Measurements from ENCODE around the gene NT5DC1. TPM values are rescaled to one million over a fixed set of nuclear protein-coding genes. Genes with fewer than 3 reads are reported as not detected.

Gene NT5DC1
- total RNA-seq, 1 experiment from 2014 or later, result 61.9 TPM

- peaks cover 7% of the 10 kb centered on the region for H3K4me1 Mint-ChIP-seq (ENCODE audit: low read depth, unreplicated experiment)
- H3K4me3 Mint-ChIP-seq (ENCODE audit: low read depth, unreplicated experiment), result no peak overlapping the region
- H3K36me3 Mint-ChIP-seq (ENCODE audit: insufficient read depth, unreplicated experiment), result peaks cover 24% of the 10 kb centered on the region
- intact Hi-C loops (cut with micrococcal nuclease; ENCODE audit: unreplicated experiment), result no loop called here
- no peak for DNase-seq
- no peak overlapping the region for H3K27ac Mint-ChIP-seq (ENCODE audit: unreplicated experiment)
- CTCF ChIA-PET, result no interaction called here
- H3K27me3 Mint-ChIP-seq (ENCODE audit: unreplicated experiment), result no peaks in the 10 kb centered on the region
- no peak for TF ChIP-seq CTCF (IDR thresholded peaks at IDR 0.05; ENCODE audit: unreplicated experiment)
- BruUV-seq (replicated peaks), result no TSS peak
- H3K9me3 Mint-ChIP-seq (ENCODE audit: low read depth, unreplicated experiment), result no peaks in the 10 kb centered on the region
Measured at GRCh38 chr6:116271149-116271708, 170.6 kb downstream of the NT5DC1 start.

- DNase-seq, result no peak
- TF ChIP-seq CTCF (IDR thresholded peaks at IDR 0.05; ENCODE audit: unreplicated experiment), result no peak
- Mint-ChIP-seq H3K27me3 (ENCODE audit: unreplicated experiment) (no peaks in the 10 kb centered on the region), H3K27ac (ENCODE audit: unreplicated experiment) (peak overlapping the region; percentile 80), H3K36me3 (ENCODE audit: insufficient read depth, unreplicated experiment) (peaks cover 50% of the 10 kb centered on the region), H3K9me3 (ENCODE audit: low read depth, unreplicated experiment) (no peaks in the 10 kb centered on the region), H3K4me3 (ENCODE audit: low read depth, unreplicated experiment) (peak overlapping the region; percentile 88), H3K4me1 (ENCODE audit: low read depth, unreplicated experiment) (peaks cover 38% of the 10 kb centered on the region)
- CTCF ChIA-PET, result interaction anchor here (1.1 kb wide), 1 partner anchor 9 kb away, joined by 4 read pairs; no protein-coding TSS in a partner anchor
- intact Hi-C loops (cut with micrococcal nuclease; ENCODE audit: unreplicated experiment), result no loop called here
- BruUV-seq (replicated peaks), result no TSS peak
Measured at GRCh38 chr6:116277124-116277523, 176.5 kb downstream of the NT5DC1 start.

- intact Hi-C loops (cut with micrococcal nuclease; ENCODE audit: unreplicated experiment), result no loop called here
- Mint-ChIP-seq H3K27ac (ENCODE audit: unreplicated experiment) (peak overlapping the region; percentile 66), H3K27me3 (ENCODE audit: unreplicated experiment) (no peaks in the 10 kb centered on the region), H3K36me3 (ENCODE audit: insufficient read depth, unreplicated experiment) (peaks cover 50% of the 10 kb centered on the region), H3K4me1 (ENCODE audit: low read depth, unreplicated experiment) (peaks cover 38% of the 10 kb centered on the region), H3K4me3 (ENCODE audit: low read depth, unreplicated experiment) (peak overlapping the region; percentile 88), H3K9me3 (ENCODE audit: low read depth, unreplicated experiment) (no peaks in the 10 kb centered on the region)
- no peak for TF ChIP-seq CTCF (IDR thresholded peaks at IDR 0.05; ENCODE audit: unreplicated experiment)
- DNase-seq, result no peak
- CTCF ChIA-PET, result interaction anchor here (0.7 kb wide), 1 partner anchor 12 kb away, joined by 14 read pairs; no protein-coding TSS in a partner anchor
- no TSS peak for BruUV-seq (replicated peaks)
Measured at GRCh38 chr6:116278481-116278829, 177.8 kb downstream of the NT5DC1 start.

- peaks cover 38% of the 10 kb centered on the region for H3K4me1 Mint-ChIP-seq (ENCODE audit: low read depth, unreplicated experiment)
- intact Hi-C loops (cut with micrococcal nuclease; ENCODE audit: unreplicated experiment), result no loop called here
- H3K4me3 Mint-ChIP-seq (ENCODE audit: low read depth, unreplicated experiment), result peak overlapping the region; percentile 88
- H3K27ac Mint-ChIP-seq (ENCODE audit: unreplicated experiment), result peak overlapping the region; percentile 66
- CTCF ChIA-PET, result interaction anchor here (1.5 to 2.4 kb wide), 2 partner anchors 9 to 10 kb away, joined by 7 to 9 read pairs; no protein-coding TSS in a partner anchor
- no peaks in the 10 kb centered on the region for H3K27me3 Mint-ChIP-seq (ENCODE audit: unreplicated experiment)
- H3K36me3 Mint-ChIP-seq (ENCODE audit: insufficient read depth, unreplicated experiment), result peaks cover 50% of the 10 kb centered on the region
- BruUV-seq (replicated peaks), result TSS peak; percentile 44
- no peak for DNase-seq
- H3K9me3 Mint-ChIP-seq (ENCODE audit: low read depth, unreplicated experiment), result no peaks in the 10 kb centered on the region
- no peak for TF ChIP-seq CTCF (IDR thresholded peaks at IDR 0.05; ENCODE audit: unreplicated experiment)
Measured at GRCh38 chr6:116278854-116279231, 178.2 kb downstream of the NT5DC1 start.

Measured in Calu3 (cell line).